ENCODE data around the gene ITPR1.

Gene ITPR1

GRCh38 chr3:4742359-4742758 lies 249.2 kb downstream of the ITPR1 start:
- CTCF ChIA-PET: interaction anchor here (0.9 to 1.4 kb wide), 5 partner anchors 8 to 251 kb away, joined by 3 to 4 read pairs (median 3); no protein-coding TSS in a partner anchor
- Histone ChIP-seq H3K27ac (ENCODE audit: insufficient read depth in 1 of 2, low read depth in 1 of 2, low read length in 2 of 2, poor library complexity in 1 of 2, severe bottlenecking in 2 of 2) (peak overlapping the region in 1 of 2 experiments; percentile 83), H3K27me3 (replicated peaks in 2 of 5; ENCODE audit: control insufficient read depth in 4 of 5, insufficient read depth in 5 of 5, low read length in 4 of 5) (no peaks in the 10 kb centered on the region), H3K4me3 (ENCODE audit: control insufficient read depth in 1 of 7, extremely low read depth in 1 of 7, insufficient read depth in 4 of 7, low read depth in 2 of 7, low read length in 6 of 7) (no peak overlapping the region), H3K36me3 (ENCODE audit: control insufficient read depth in 4 of 4, insufficient read depth in 4 of 4, low read length in 3 of 4) (peaks cover 0 to 42% (median 31%) of the 10 kb centered on the region in 4 experiments), H3K9me3 (ENCODE audit: control extremely low read depth in 1 of 5, control insufficient read depth in 4 of 5, insufficient read depth in 2 of 5, low read depth in 1 of 5, low read length in 4 of 5) (peaks cover 0 to 3% (median 0%) of the 10 kb centered on the region in 5 experiments), H3K4me1 (ENCODE audit: control extremely low read depth in 1 of 4, control insufficient read depth in 4 of 4, insufficient read depth in 4 of 4, low read length in 3 of 4) (peaks cover 14 to 66% (median 49%) of the 10 kb centered on the region in 4 experiments)
- DNase-seq: no peak
- POLR2A ChIA-PET: interaction anchor here (1.1 kb wide), 1 partner anchor 72 kb away, joined by 3 read pairs; no protein-coding TSS in a partner anchor
- 100% methylated on average over 1 of the region's 5 CpGs for WGBS (ENCODE audit: insufficient coverage)

- POLR2A ChIA-PET: no interaction called here
Observed at GRCh38 chr3:4743371-4743770, 250.2 kb downstream of the ITPR1 start.

GRCh38 chr3:4744405-4745234 lies 251.5 kb downstream of the ITPR1 start:
- peaks cover 18 to 57% (median 38%) of the 10 kb centered on the region in 4 experiments for H3K4me1 ChIP-seq (ENCODE audit: control extremely low read depth in 1 of 4, control insufficient read depth in 4 of 4, insufficient read depth in 4 of 4, low read length in 3 of 4)
- POLR2A ChIA-PET: no interaction called here
- H3K9me3 ChIP-seq (ENCODE audit: control extremely low read depth in 1 of 5, control insufficient read depth in 4 of 5, insufficient read depth in 2 of 5, low read depth in 1 of 5, low read length in 4 of 5): no peaks in the 10 kb centered on the region
- no peak for DNase-seq
- CTCF ChIA-PET: interaction anchor here (3.0 kb wide), 1 partner anchor 10 kb away, joined by 9 read pairs; no protein-coding TSS in a partner anchor
- no peaks in the 10 kb centered on the region for H3K27me3 ChIP-seq (replicated peaks in 2 of 5; ENCODE audit: control insufficient read depth in 4 of 5, insufficient read depth in 5 of 5, low read length in 4 of 5)
- peaks cover 0 to 32% (median 26%) of the 10 kb centered on the region in 4 experiments for H3K36me3 ChIP-seq (ENCODE audit: control insufficient read depth in 4 of 4, insufficient read depth in 4 of 4, low read length in 3 of 4)
- no peak overlapping the region for H3K4me3 ChIP-seq (ENCODE audit: control insufficient read depth in 1 of 7, extremely low read depth in 1 of 7, insufficient read depth in 4 of 7, low read depth in 2 of 7, low read length in 6 of 7)
- 96% methylated on average over 3 of the region's 3 CpGs for WGBS (ENCODE audit: insufficient coverage)
- no peak overlapping the region for H3K27ac ChIP-seq (ENCODE audit: insufficient read depth in 1 of 2, low read depth in 1 of 2, low read length in 2 of 2, poor library complexity in 1 of 2, severe bottlenecking in 2 of 2)

More at GRCh38 chr3:4743371-4743770, 250.2 kb downstream of the ITPR1 start:
- Histone ChIP-seq H3K4me1 (ENCODE audit: control extremely low read depth in 1 of 4, control insufficient read depth in 4 of 4, insufficient read depth in 4 of 4, low read length in 3 of 4) (peaks cover 14 to 58% (median 40%) of the 10 kb centered on the region in 4 experiments), H3K27me3 (replicated peaks in 2 of 5; ENCODE audit: control insufficient read depth in 4 of 5, insufficient read depth in 5 of 5, low read length in 4 of 5) (no peaks in the 10 kb centered on the region), H3K27ac (ENCODE audit: insufficient read depth in 1 of 2, low read depth in 1 of 2, low read length in 2 of 2, poor library complexity in 1 of 2, severe bottlenecking in 2 of 2) (no peak overlapping the region), H3K4me3 (ENCODE audit: control insufficient read depth in 1 of 7, extremely low read depth in 1 of 7, insufficient read depth in 4 of 7, low read depth in 2 of 7, low read length in 6 of 7) (no peak overlapping the region), H3K9me3 (ENCODE audit: control extremely low read depth in 1 of 5, control insufficient read depth in 4 of 5, insufficient read depth in 2 of 5, low read depth in 1 of 5, low read length in 4 of 5) (peaks cover 0 to 3% (median 0%) of the 10 kb centered on the region in 5 experiments), H3K36me3 (ENCODE audit: control insufficient read depth in 4 of 4, insufficient read depth in 4 of 4, low read length in 3 of 4) (peaks cover 0 to 41% (median 30%) of the 10 kb centered on the region in 4 experiments)
- CTCF ChIA-PET: interaction anchor here (1.1 to 3.0 kb wide), 2 partner anchors 9 to 21 kb away, joined by 3 to 9 read pairs; no protein-coding TSS in a partner anchor
- 100% methylated on average over 4 of the region's 4 CpGs for WGBS (ENCODE audit: insufficient coverage)
- no peak for DNase-seq

GRCh38 chr3:4745235-4745610 lies 252.1 kb downstream of the ITPR1 start:
- H3K9me3 ChIP-seq (ENCODE audit: control extremely low read depth in 1 of 5, control insufficient read depth in 4 of 5, insufficient read depth in 2 of 5, low read depth in 1 of 5, low read length in 4 of 5): no peaks in the 10 kb centered on the region
- CTCF ChIA-PET: interaction anchor here (0.9 to 3.0 kb wide), 5 partner anchors 8 to 31 kb away, joined by 3 to 9 read pairs (median 3); no protein-coding TSS in a partner anchor
- peaks cover 0 to 32% (median 25%) of the 10 kb centered on the region in 4 experiments for H3K36me3 ChIP-seq (ENCODE audit: control insufficient read depth in 4 of 4, insufficient read depth in 4 of 4, low read length in 3 of 4)
- 88% methylated on average over 5 of the region's 7 CpGs for WGBS (ENCODE audit: insufficient coverage)
- POLR2A ChIA-PET: no interaction called here
- no peak for DNase-seq
- H3K4me3 ChIP-seq (ENCODE audit: control insufficient read depth in 1 of 7, extremely low read depth in 1 of 7, insufficient read depth in 4 of 7, low read depth in 2 of 7, low read length in 6 of 7): no peak overlapping the region
- no peak overlapping the region for H3K27ac ChIP-seq (ENCODE audit: insufficient read depth in 1 of 2, low read depth in 1 of 2, low read length in 2 of 2, poor library complexity in 1 of 2, severe bottlenecking in 2 of 2)
- peaks cover 24 to 57% (median 39%) of the 10 kb centered on the region in 4 experiments for H3K4me1 ChIP-seq (ENCODE audit: control extremely low read depth in 1 of 4, control insufficient read depth in 4 of 4, insufficient read depth in 4 of 4, low read length in 3 of 4)
- H3K27me3 ChIP-seq (replicated peaks in 2 of 5; ENCODE audit: control insufficient read depth in 4 of 5, insufficient read depth in 5 of 5, low read length in 4 of 5): no peaks in the 10 kb centered on the region

- Histone ChIP-seq H3K36me3 (ENCODE audit: control insufficient read depth in 4 of 4, insufficient read depth in 4 of 4, low read length in 3 of 4) (peaks cover 0 to 30% (median 25%) of the 10 kb centered on the region in 4 experiments), H3K27ac (ENCODE audit: insufficient read depth in 1 of 2, low read depth in 1 of 2, low read length in 2 of 2, poor library complexity in 1 of 2, severe bottlenecking in 2 of 2) (no peak overlapping the region)
Observed at GRCh38 chr3:4746241-4746958, 253.3 kb downstream of the ITPR1 start.

GRCh38 chr3:4748127-4748526 lies 255.0 kb downstream of the ITPR1 start:
- no peak overlapping the region for H3K4me3 ChIP-seq (ENCODE audit: control insufficient read depth in 1 of 7, extremely low read depth in 1 of 7, insufficient read depth in 4 of 7, low read depth in 2 of 7, low read length in 6 of 7)
- CTCF ChIA-PET: interaction anchor here (0.9 to 2.5 kb wide), 8 partner anchors 8 to 309 kb away, joined by 3 to 14 read pairs (median 4); no protein-coding TSS in a partner anchor
- POLR2A ChIA-PET: interaction anchor here (0.8 to 0.9 kb wide), 2 partner anchors 9 to 12 kb away, joined by 3 read pairs; no protein-coding TSS in a partner anchor
- no peak overlapping the region for H3K27ac ChIP-seq (ENCODE audit: insufficient read depth in 1 of 2, low read depth in 1 of 2, low read length in 2 of 2, poor library complexity in 1 of 2, severe bottlenecking in 2 of 2)
- WGBS (ENCODE audit: insufficient coverage): 83% methylated on average over 1 of the region's 1 CpG
- no peak for DNase-seq
- H3K4me1 ChIP-seq (ENCODE audit: control extremely low read depth in 1 of 4, control insufficient read depth in 4 of 4, insufficient read depth in 4 of 4, low read length in 3 of 4): peaks cover 32 to 57% (median 45%) of the 10 kb centered on the region in 4 experiments
- peaks cover 0 to 32% (median 25%) of the 10 kb centered on the region in 4 experiments for H3K36me3 ChIP-seq (ENCODE audit: control insufficient read depth in 4 of 4, insufficient read depth in 4 of 4, low read length in 3 of 4)
- no peaks in the 10 kb centered on the region for H3K9me3 ChIP-seq (ENCODE audit: control extremely low read depth in 1 of 5, control insufficient read depth in 4 of 5, insufficient read depth in 2 of 5, low read depth in 1 of 5, low read length in 4 of 5)
- no peaks in the 10 kb centered on the region for H3K27me3 ChIP-seq (replicated peaks in 2 of 5; ENCODE audit: control insufficient read depth in 4 of 5, insufficient read depth in 5 of 5, low read length in 4 of 5)

More at GRCh38 chr3:4746241-4746958, 253.3 kb downstream of the ITPR1 start:
- ChIA-PET POLR2A (no interaction called here), CTCF (interaction anchor here (1.0 to 1.9 kb wide), 4 partner anchors 9 to 234 kb away, joined by 3 to 5 read pairs (median 3); no protein-coding TSS in a partner anchor)
- no peak for DNase-seq
- peaks cover 26 to 57% (median 39%) of the 10 kb centered on the region in 4 experiments for H3K4me1 ChIP-seq (ENCODE audit: control extremely low read depth in 1 of 4, control insufficient read depth in 4 of 4, insufficient read depth in 4 of 4, low read length in 3 of 4)
- WGBS (ENCODE audit: insufficient coverage): 98% methylated on average over 8 of the region's 11 CpGs
- no peaks in the 10 kb centered on the region for H3K27me3 ChIP-seq (replicated peaks in 2 of 5; ENCODE audit: control insufficient read depth in 4 of 5, insufficient read depth in 5 of 5, low read length in 4 of 5)
- no peak overlapping the region for H3K4me3 ChIP-seq (ENCODE audit: control insufficient read depth in 1 of 7, extremely low read depth in 1 of 7, insufficient read depth in 4 of 7, low read depth in 2 of 7, low read length in 6 of 7)
- no peaks in the 10 kb centered on the region for H3K9me3 ChIP-seq (ENCODE audit: control extremely low read depth in 1 of 5, control insufficient read depth in 4 of 5, insufficient read depth in 2 of 5, low read depth in 1 of 5, low read length in 4 of 5)
